HT-29 (cell line): Measurements from ENCODE around the gene PNMA8B. TPM values are rescaled to one million over a fixed set of nuclear protein-coding genes. Genes with fewer than 3 reads are reported as not detected.
"Not testable (repeated sequence)": the region's sequence is repeated elsewhere in the genome, so short reads cannot be mapped to it uniquely, and the experiment has no call there.

Source experiments
- DNase-seq: peaks from one replicate; pipeline ENCODE4 v3.0.0-alpha.2; 2015; ENCODE audit warnings: low spot score
- total RNA-seq: library from RNA; depleted of rRNA; stranded (reverse); fragments of >200 nt; shearing (Covaris generic); gene quantifications from 2 replicates; pipeline ENCODE4 v1.2.3, GENCODE V29; 2014

The PNMA8B gene
- total RNA-seq, 1 experiment from 2014 or later, result not detected

GRCh38 chr19:46513461-46514236 lies 18.0 kb upstream of the PNMA8B start:
- DNase-seq, result peak; percentile 83

- DNase-seq, result no peak
These were observed 15.6 kb upstream of the PNMA8B start for GRCh38 chr19:46511237-46511636.

- no peak for DNase-seq
These were observed 12.5 kb upstream of the PNMA8B start for GRCh38 chr19:46508206-46508605.

- DNase-seq, result no peak
These were observed 8.3 kb upstream of the PNMA8B start for GRCh38 chr19:46503848-46504453.

- DNase-seq, result no peak
These were observed 7.2 kb upstream of the PNMA8B start for GRCh38 chr19:46502891-46503290.

- DNase-seq, result no peak
These were observed 4.0 kb upstream of the PNMA8B start for GRCh38 chr19:46499692-46500091.

- DNase-seq, result no peak
These were observed 2.1 kb upstream of the PNMA8B start for GRCh38 chr19:46497773-46498172.

GRCh38 chr19:46496886-46497285 lies 1.2 kb upstream of the PNMA8B start:
- not testable (repeated sequence) for DNase-seq

GRCh38 chr19:46496304-46496703 lies 637 bp upstream of the PNMA8B start:
- DNase-seq, result no peak

- DNase-seq, result no peak
These were observed 504 bp downstream of the PNMA8B start for GRCh38 chr19:46494941-46495785.

GRCh38 chr19:46494146-46494940 lies 1.3 kb downstream of the PNMA8B start:
- no peak for DNase-seq

- DNase-seq, result no peak
These were observed 2.2 kb downstream of the PNMA8B start for GRCh38 chr19:46493236-46494145.

- no peak for DNase-seq
These were observed 2.8 kb downstream of the PNMA8B start for GRCh38 chr19:46492841-46493235.

GRCh38 chr19:46491975-46492682 lies 3.5 kb downstream of the PNMA8B start:
- DNase-seq, result no peak

GRCh38 chr19:46490774-46491173 lies 4.9 kb downstream of the PNMA8B start:
- no peak for DNase-seq

- no peak for DNase-seq
These were observed 6.0 kb downstream of the PNMA8B start for GRCh38 chr19:46489445-46490272.

GRCh38 chr19:46488551-46488950 lies 7.1 kb downstream of the PNMA8B start:
- no peak for DNase-seq

- DNase-seq, result peak; percentile 91
These were observed 7.7 kb downstream of the PNMA8B start for GRCh38 chr19:46487802-46488445.
